ENCODE results near the gene TM9SF4. TPM values are rescaled to one million over a fixed set of nuclear protein-coding genes. Genes with fewer than 3 reads are reported as not detected.

The TM9SF4 gene, protein sequence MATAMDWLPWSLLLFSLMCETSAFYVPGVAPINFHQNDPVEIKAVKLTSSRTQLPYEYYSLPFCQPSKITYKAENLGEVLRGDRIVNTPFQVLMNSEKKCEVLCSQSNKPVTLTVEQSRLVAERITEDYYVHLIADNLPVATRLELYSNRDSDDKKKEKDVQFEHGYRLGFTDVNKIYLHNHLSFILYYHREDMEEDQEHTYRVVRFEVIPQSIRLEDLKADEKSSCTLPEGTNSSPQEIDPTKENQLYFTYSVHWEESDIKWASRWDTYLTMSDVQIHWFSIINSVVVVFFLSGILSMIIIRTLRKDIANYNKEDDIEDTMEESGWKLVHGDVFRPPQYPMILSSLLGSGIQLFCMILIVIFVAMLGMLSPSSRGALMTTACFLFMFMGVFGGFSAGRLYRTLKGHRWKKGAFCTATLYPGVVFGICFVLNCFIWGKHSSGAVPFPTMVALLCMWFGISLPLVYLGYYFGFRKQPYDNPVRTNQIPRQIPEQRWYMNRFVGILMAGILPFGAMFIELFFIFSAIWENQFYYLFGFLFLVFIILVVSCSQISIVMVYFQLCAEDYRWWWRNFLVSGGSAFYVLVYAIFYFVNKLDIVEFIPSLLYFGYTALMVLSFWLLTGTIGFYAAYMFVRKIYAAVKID
- polyA plus RNA-seq, result 30.1 TPM

DNA sequence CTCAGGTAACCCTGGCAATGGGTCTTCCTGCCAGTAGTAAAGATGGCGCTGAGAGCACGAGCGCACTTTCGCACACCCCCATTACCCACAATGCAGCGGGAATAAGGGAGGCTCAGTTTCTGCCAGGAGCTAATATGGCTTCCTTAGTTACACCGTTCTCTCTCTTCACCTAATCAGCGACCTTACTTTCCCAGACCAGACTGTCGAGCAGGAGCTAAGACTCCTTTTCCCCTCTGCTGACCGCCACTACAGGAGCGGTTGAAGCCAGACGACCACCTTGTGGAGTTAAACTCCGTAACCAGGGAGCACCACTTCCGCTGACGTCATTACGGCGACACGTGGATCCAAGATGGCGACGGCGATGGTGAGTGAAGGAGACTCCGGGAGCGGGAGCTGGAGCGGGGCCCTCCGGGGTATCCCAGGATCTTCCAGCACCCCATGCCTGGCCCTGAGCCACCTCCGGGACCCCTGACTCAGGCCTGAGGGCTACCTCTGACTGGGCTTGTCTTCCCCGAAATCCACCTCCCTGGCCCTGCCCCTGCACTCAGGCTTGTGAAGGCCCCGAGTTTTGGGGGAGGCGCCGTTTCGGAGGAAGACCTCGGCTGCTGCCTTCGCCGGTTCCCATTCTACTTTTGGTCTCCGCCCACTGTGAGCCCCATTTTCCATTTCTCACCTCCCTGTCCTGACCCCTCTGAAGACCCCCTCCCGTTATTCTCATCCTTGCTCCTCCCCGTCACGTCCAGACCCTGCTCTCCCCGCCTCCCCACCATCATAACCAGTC, at the start of gene TM9SF4:
Gene TM9SF4, plus strand, starts transcription at position 323 of the 781 bp plus-strand sequence. Its CDS starts 27 bp downstream, at position 350.
- Mint-ChIP-seq H3K36me3 (peaks cover 2% of the 10 kb centered on the region), H3K27me3 (no peaks in the 10 kb centered on the region), H3K4me3 (peak within 1 kb of the TSS; percentile 86 to 100 (median 96)), H3K27ac (peak within 1 kb of the TSS; percentile 90 to 100 (median 97)), H3K4me1 (peaks cover 4 to 28% (median 15%) of the 10 kb centered on the region in 3 donors), H3K9me3 (no peaks in the 10 kb centered on the region)

DNA sequence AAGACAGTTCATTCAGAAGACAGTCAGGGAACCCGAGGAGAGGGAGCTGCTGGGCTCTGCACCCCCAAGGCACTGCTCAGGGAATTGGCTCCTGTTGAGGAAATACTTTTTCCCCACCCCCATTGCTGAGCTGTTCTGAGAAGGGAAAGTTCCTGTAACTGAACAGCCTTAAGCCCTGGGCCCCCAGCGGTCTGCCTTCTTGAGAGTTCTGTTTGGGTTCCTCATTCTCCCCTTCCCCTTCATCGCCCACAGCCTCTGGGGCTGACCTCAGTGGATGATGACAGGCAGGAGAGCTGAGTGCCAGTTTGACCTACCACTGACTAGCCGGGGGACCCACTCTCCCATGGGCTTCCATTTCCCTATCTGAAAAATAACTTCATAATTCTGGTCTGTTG, 46.7 kb upstream of the TM9SF4 start:
- Mint-ChIP-seq H3K9me3 (no peaks in the 10 kb centered on the region), H3K4me3 (peak overlapping the region in 2 of 4 donors; percentile 33 to 55), H3K36me3 (no peaks in the 10 kb centered on the region), H3K27ac (peak overlapping the region in 1 of 3 donors; percentile 14), H3K27me3 (peaks cover 4% of the 10 kb centered on the region), H3K4me1 (peaks cover 13 to 29% (median 14%) of the 10 kb centered on the region in 3 donors)

- no peak overlapping the region for H3K27ac Mint-ChIP-seq
- H3K4me1 Mint-ChIP-seq, result peaks cover 13 to 29% (median 14%) of the 10 kb centered on the region in 3 donors
- peaks cover 4% of the 10 kb centered on the region for H3K27me3 Mint-ChIP-seq
- H3K9me3 Mint-ChIP-seq, result no peaks in the 10 kb centered on the region
- H3K4me3 Mint-ChIP-seq, result no peak overlapping the region
- H3K36me3 Mint-ChIP-seq, result peaks cover 1% of the 10 kb centered on the region
Observed at GRCh38 chr20:32063695-32064094, 45.8 kb upstream of the TM9SF4 start.

GRCh38 chr20:32064667-32065066, 44.8 kb upstream of the TM9SF4 start:
- no peak overlapping the region for H3K4me3 Mint-ChIP-seq
- H3K9me3 Mint-ChIP-seq, result no peaks in the 10 kb centered on the region
- H3K4me1 Mint-ChIP-seq, result peaks cover 13 to 38% (median 23%) of the 10 kb centered on the region in 3 donors
- H3K36me3 Mint-ChIP-seq, result peaks cover 1% of the 10 kb centered on the region
- peaks cover 4% of the 10 kb centered on the region for H3K27me3 Mint-ChIP-seq
- H3K27ac Mint-ChIP-seq, result no peak overlapping the region

GRCh38 chr20:32067234-32067821, 42.2 kb upstream of the TM9SF4 start:
- H3K9me3 Mint-ChIP-seq, result peaks cover 0 to 1% (median 0%) of the 10 kb centered on the region in 3 donors
- H3K4me3 Mint-ChIP-seq, result peak overlapping the region in 1 of 4 donors; percentile 33
- H3K27ac Mint-ChIP-seq, result no peak overlapping the region
- peaks cover 7% of the 10 kb centered on the region for H3K36me3 Mint-ChIP-seq
- peaks cover 18 to 35% (median 31%) of the 10 kb centered on the region in 3 donors for H3K4me1 Mint-ChIP-seq
- no peaks in the 10 kb centered on the region for H3K27me3 Mint-ChIP-seq

DNA sequence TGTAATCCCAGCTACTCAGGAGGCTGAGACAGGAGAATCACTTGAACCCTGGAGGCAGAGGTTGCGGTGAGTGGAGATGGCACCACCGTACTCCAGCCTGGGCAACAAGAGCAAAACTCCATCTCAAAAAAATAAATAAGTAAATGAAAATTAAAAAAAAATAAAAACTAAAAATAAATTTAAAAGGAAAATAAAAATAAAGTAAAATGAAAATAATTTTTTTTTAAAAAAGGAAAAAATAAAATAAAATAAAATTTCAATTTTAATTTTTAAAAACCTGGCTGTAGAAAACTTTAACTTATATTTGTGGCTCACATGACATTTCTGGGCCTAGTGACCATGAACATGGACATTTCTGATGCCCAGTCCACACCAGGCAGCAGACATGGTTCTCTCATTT, 41.3 kb upstream of the TM9SF4 start:
- no peaks in the 10 kb centered on the region for H3K27me3 Mint-ChIP-seq
- H3K36me3 Mint-ChIP-seq, result peaks cover 8% of the 10 kb centered on the region
- peaks cover 0 to 1% (median 0%) of the 10 kb centered on the region in 3 donors for H3K9me3 Mint-ChIP-seq
- H3K4me1 Mint-ChIP-seq, result peaks cover 18 to 28% (median 28%) of the 10 kb centered on the region in 3 donors
- no peak overlapping the region for H3K4me3 Mint-ChIP-seq
- H3K27ac Mint-ChIP-seq, result no peak overlapping the region

DNA sequence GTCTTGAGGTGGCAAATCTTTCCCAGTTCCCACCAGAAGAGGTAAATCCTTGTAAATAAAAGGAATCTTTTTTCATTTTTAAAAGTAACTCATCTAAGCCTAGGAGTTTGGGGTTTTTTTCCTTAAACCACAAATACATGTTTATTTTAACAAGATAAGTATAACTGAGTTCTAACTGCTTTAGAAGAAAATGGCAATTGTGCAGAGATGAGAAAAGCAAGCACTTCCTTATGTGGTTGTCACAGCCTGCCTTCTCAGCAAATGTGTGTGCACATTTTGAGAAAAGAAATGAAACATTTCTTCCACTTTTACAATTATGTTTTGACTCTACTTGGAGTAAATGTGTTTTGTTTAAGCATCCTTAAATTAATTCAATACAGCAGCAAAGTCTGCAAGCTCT, 39.8 kb upstream of the TM9SF4 start:
- Mint-ChIP-seq H3K36me3 (peaks cover 8% of the 10 kb centered on the region), H3K9me3 (peaks cover 0 to 1% (median 0%) of the 10 kb centered on the region in 3 donors), H3K27ac (peak overlapping the region in 1 of 3 donors; percentile 73), H3K4me1 (peaks cover 18 to 28% (median 28%) of the 10 kb centered on the region in 3 donors), H3K4me3 (peak overlapping the region in 1 of 4 donors; percentile 3), H3K27me3 (no peaks in the 10 kb centered on the region)

DNA sequence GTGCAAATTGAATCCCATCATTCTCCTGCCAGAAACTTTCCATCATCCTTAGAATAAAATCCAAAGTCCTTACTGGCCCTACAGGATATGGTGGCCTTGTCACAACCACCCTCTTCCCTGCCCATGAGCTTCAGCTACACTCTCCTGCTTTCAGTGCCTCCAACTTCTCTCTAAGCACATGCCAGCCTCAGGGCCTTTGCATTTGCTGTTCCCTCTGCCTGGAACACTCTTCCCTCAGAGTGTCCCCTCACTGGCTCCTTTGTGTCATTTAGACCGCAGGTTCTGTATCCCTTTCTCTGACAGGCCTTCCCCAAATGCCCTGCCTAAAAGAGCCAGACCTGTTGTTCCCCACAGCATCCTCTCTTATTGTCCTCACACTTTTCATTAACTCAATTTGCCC, 39.2 kb upstream of the TM9SF4 start:
- Mint-ChIP-seq H3K4me1 (peaks cover 18 to 28% (median 28%) of the 10 kb centered on the region in 3 donors), H3K27ac (peak overlapping the region in 1 of 3 donors; percentile 73), H3K4me3 (peak overlapping the region in 3 of 4 donors; percentile 12 to 58 (median 39)), H3K36me3 (peaks cover 8% of the 10 kb centered on the region), H3K9me3 (peaks cover 0 to 1% (median 0%) of the 10 kb centered on the region in 3 donors), H3K27me3 (no peaks in the 10 kb centered on the region)

GRCh38 chr20:32070690-32071213, 38.8 kb upstream of the TM9SF4 start:
- Mint-ChIP-seq H3K27ac (peak overlapping the region; percentile 53 to 92 (median 73)), H3K4me1 (peaks cover 18 to 28% (median 28%) of the 10 kb centered on the region in 3 donors), H3K27me3 (no peaks in the 10 kb centered on the region), H3K9me3 (peaks cover 0 to 1% (median 0%) of the 10 kb centered on the region in 3 donors), H3K4me3 (peak overlapping the region in 1 of 4 donors; percentile 58), H3K36me3 (peaks cover 8% of the 10 kb centered on the region)

GRCh38 chr20:32071395-32072167, 37.9 kb upstream of the TM9SF4 start:
- H3K4me3 Mint-ChIP-seq, result no peak overlapping the region
- H3K9me3 Mint-ChIP-seq, result peaks cover 0 to 1% (median 0%) of the 10 kb centered on the region in 3 donors
- peak overlapping the region in 1 of 3 donors; percentile 92 for H3K27ac Mint-ChIP-seq
- peaks cover 18 to 28% (median 28%) of the 10 kb centered on the region in 3 donors for H3K4me1 Mint-ChIP-seq
- peaks cover 10% of the 10 kb centered on the region for H3K36me3 Mint-ChIP-seq
- H3K27me3 Mint-ChIP-seq, result no peaks in the 10 kb centered on the region

- Mint-ChIP-seq H3K4me1 (peaks cover 16 to 24% (median 22%) of the 10 kb centered on the region in 3 donors), H3K4me3 (no peak overlapping the region), H3K36me3 (peaks cover 10% of the 10 kb centered on the region), H3K9me3 (peaks cover 0 to 1% (median 0%) of the 10 kb centered on the region in 3 donors), H3K27me3 (no peaks in the 10 kb centered on the region), H3K27ac (no peak overlapping the region)
Observed at GRCh38 chr20:32072168-32072750, 37.3 kb upstream of the TM9SF4 start.

- peaks cover 6% of the 10 kb centered on the region for H3K36me3 Mint-ChIP-seq
- peaks cover 0 to under 1% (median 0%) of the 10 kb centered on the region in 3 donors for H3K9me3 Mint-ChIP-seq
- H3K27ac Mint-ChIP-seq, result no peak overlapping the region
- H3K27me3 Mint-ChIP-seq, result no peaks in the 10 kb centered on the region
- H3K4me1 Mint-ChIP-seq, result peaks cover 1 to 8% (median 3%) of the 10 kb centered on the region in 3 donors
- H3K4me3 Mint-ChIP-seq, result no peak overlapping the region
Observed at GRCh38 chr20:32075534-32075933, 34.0 kb upstream of the TM9SF4 start.

GRCh38 chr20:32077190-32077589, 32.3 kb upstream of the TM9SF4 start:
- Mint-ChIP-seq H3K36me3 (peaks cover 3% of the 10 kb centered on the region), H3K27ac (no peak overlapping the region), H3K4me1 (peaks cover 0 to 6% (median 1%) of the 10 kb centered on the region in 3 donors), H3K27me3 (no peaks in the 10 kb centered on the region), H3K9me3 (no peaks in the 10 kb centered on the region), H3K4me3 (peak overlapping the region in 1 of 4 donors; percentile 74)

Measured in IgD-negative memory B cell (primary cell).